ENCODE measurements around the gene CD58.

- TF ChIP-seq HDGF (IDR thresholded peaks at IDR 0.05; ENCODE audit: borderline replicate concordance) (no peak), SUZ12 (IDR thresholded peaks at IDR 0.05) (no peak), FOXK2 (IDR thresholded peaks at IDR 0.05) (no peak), TARDBP (IDR thresholded peaks at IDR 0.05) (no peak), SP1 (IDR thresholded peaks at IDR 0.05) (no peak), FOXA1 (IDR thresholded peaks at IDR 0.05) (no peak), FOXM1 (IDR thresholded peaks at IDR 0.05; ENCODE audit: borderline replicate concordance) (no peak)
Observed at GRCh38 chr1:116572771-116573430, 2.1 kb upstream of the CD58 start.

Data from HEK293T (cell line).